Glomerular visceral epithelial cell (primary cell): ENCODE measurements around the gene ASB3.
"Not testable (repeated sequence)": the region's sequence is repeated elsewhere in the genome, so short reads cannot be mapped to it uniquely, and the experiment has no call there.

Experiments used
- DNase-seq: peaks from one replicate; pipeline ENCODE4 v3.0.0-alpha.2; 2016; ENCODE audit errors: extremely low spot score

The ASB3 gene

GRCh38 chr2:53740170-53740569, 46.6 kb downstream of the ASB3 start:
- DNase-seq = peak; percentile 4

GRCh38 chr2:53739032-53739431, 47.7 kb downstream of the ASB3 start:
- no peak for DNase-seq

GRCh38 chr2:53737091-53737490, 49.7 kb downstream of the ASB3 start:
- no peak for DNase-seq

- DNase-seq = no peak
Observed at GRCh38 chr2:53729143-53729762, 57.5 kb downstream of the ASB3 start.

- DNase-seq = no peak
Observed at GRCh38 chr2:53727921-53728320, 58.8 kb downstream of the ASB3 start.

GRCh38 chr2:53725662-53726061, 61.1 kb downstream of the ASB3 start:
- no peak for DNase-seq

GRCh38 chr2:53724536-53724935, 62.2 kb downstream of the ASB3 start:
- no peak for DNase-seq

- DNase-seq = not testable (repeated sequence)
Observed at GRCh38 chr2:53720944-53721343, 65.8 kb downstream of the ASB3 start.

- DNase-seq = no peak
Observed at GRCh38 chr2:53715568-53715967, 71.2 kb downstream of the ASB3 start.

- DNase-seq = no peak
Observed at GRCh38 chr2:53711271-53711780, 75.4 kb downstream of the ASB3 start.

- no peak for DNase-seq
Observed at GRCh38 chr2:53708988-53709387, 77.8 kb downstream of the ASB3 start.

- no peak for DNase-seq
Observed at GRCh38 chr2:53701221-53701620, 85.5 kb downstream of the ASB3 start.

- DNase-seq = no peak
Observed at GRCh38 chr2:53697686-53698085, 89.1 kb downstream of the ASB3 start.

- no peak for DNase-seq
Observed at GRCh38 chr2:53697092-53697491, 89.7 kb downstream of the ASB3 start.

- no peak for DNase-seq
Observed at GRCh38 chr2:53695575-53695974, 91.2 kb downstream of the ASB3 start.

- DNase-seq = no peak
Observed at GRCh38 chr2:53694096-53694771, 92.5 kb downstream of the ASB3 start.

GRCh38 chr2:53690876-53691275, 95.9 kb downstream of the ASB3 start:
- DNase-seq = no peak

GRCh38 chr2:53672881-53673522, 113.8 kb downstream of the ASB3 start:
- no peak for DNase-seq

- no peak for DNase-seq
Observed at GRCh38 chr2:53670331-53670730, 116.4 kb downstream of the ASB3 start.

GRCh38 chr2:53668624-53669026, 118.1 kb downstream of the ASB3 start:
- no peak for DNase-seq

GRCh38 chr2:53667130-53667529, 119.6 kb downstream of the ASB3 start:
- not testable (repeated sequence) for DNase-seq

GRCh38 chr2:53660886-53661285, 125.9 kb downstream of the ASB3 start:
- DNase-seq = no peak

GRCh38 chr2:53658474-53658873, 128.3 kb downstream of the ASB3 start:
- DNase-seq = not testable (repeated sequence)
